DND-41 (cell line): Measurements from ENCODE around the gene SERHL2.

Experiments
- CTCF ChIP-seq: IDR thresholded peaks from 2 replicates; pipeline ENCODE4 v1.5.1; 2012; ENCODE audit warnings: borderline replicate concordance, low read length, moderate library complexity, mild to moderate bottlenecking; ENCODE audit not compliant: poor library complexity, severe bottlenecking; ENCODE audit errors: extremely low read depth
- EZH2 ChIP-seq: IDR thresholded peaks from 3 replicates; pipeline ENCODE4 v1.6.1; 2012; ENCODE audit warnings: borderline replicate concordance, low read depth, mild to moderate bottlenecking, moderate library complexity, low read length, inconsistent platforms; ENCODE audit not compliant: severe bottlenecking

- TF ChIP-seq EZH2 (no peak), CTCF (no peak)
Measured at GRCh38 chr22:42585096-42585495, 31.3 kb downstream of the SERHL2 start.
